ENCODE measurements around the gene TMC5. TPM values are rescaled to one million over a fixed set of nuclear protein-coding genes. Genes with fewer than 3 reads are reported as not detected.

The TMC5 gene
- total and polyA plus RNA-seq, 2 of the 8 experiments (the other 6 are each of a cell fraction or from before 2014, with no cell fraction given), result 1.6 to 1.8 TPM

DNA sequence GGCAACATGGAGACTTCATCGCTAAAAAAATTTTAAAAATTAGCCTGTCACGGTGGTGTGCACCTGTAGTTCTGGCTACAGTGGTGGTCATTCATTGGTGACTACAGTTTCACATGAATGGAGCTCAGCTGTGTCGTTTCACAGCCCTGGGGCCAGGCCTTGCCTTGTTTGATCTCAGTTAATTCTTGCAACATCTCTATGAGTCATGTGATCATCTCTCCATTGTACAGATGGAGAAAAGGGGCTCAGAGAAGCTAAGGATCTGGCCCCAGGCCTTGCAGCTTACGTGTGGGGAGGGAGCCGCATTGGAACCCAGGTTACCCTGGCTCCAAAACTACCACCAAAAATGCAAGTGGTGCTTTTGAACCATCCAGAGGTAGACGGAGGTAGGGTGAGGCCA lies 54.8 kb downstream of the TMC5 start (continued):
- no peak for TF ChIP-seq RAD21 (IDR thresholded peaks at IDR 0.05 in 1 of 2, conservative IDR thresholded peaks at IDR 0.05 in 1 of 2; ENCODE audit: low read depth in 2 of 2, low read length in 2 of 2)
